T-cell (primary cell): ENCODE data around the gene COL23A1. TPM values are rescaled to one million over a fixed set of nuclear protein-coding genes. Genes with fewer than 3 reads are reported as not detected.

Experiments
- ATAC-seq, 4 experiments: fragments of 200-7000 bp in 3 of 4; fragments of 150-1000 bp in 1 of 4; cut with Tn5 transposase; replicated peaks in 1 of 4; 1 replicate in 3 of 4; 2 replicates in 1 of 4; pipeline ENCODE4 v1.10.0; 2021; ENCODE audit warnings: moderate library complexity in 3 of 4, mild to moderate bottlenecking in 2 of 4, moderate number of reproducible peaks in 1 of 4
- CTCF ChIA-PET, 2 donors: fragments of 300-600 bp; sonication (Branson Sonifier 250); formaldehyde crosslinking; loops; one replicate each; lab custom pipeline; 2022; ENCODE audit warnings: antibody characterized with exemption in 2 of 2; lab: Charles Lee
- POLR2A ChIA-PET, 2 donors: fragments of 300-600 bp; sonication (Branson Sonifier 250); formaldehyde crosslinking; loops; one replicate each; lab custom pipeline; 2022; ENCODE audit warnings: antibody characterized with exemption in 2 of 2; lab: Charles Lee
- DNase-seq, 35 experiments: peaks; one replicate each; pipeline versions ENCODE4 v3.0.0 to v3.0.0-alpha.2; 2013 to 2023
- H3K27ac ChIP-seq: one replicate; pipeline ENCODE4 v1.5.1; 2013; ENCODE audit warnings: low read length
- H3K27me3 ChIP-seq, 2 experiments: replicated peaks in 1 of 2; 1 replicate in 1 of 2; 2 replicates in 1 of 2; pipeline versions ENCODE4 v1.6.1 to v1.7.0; 2013; ENCODE audit warnings: low read length in 1 of 2, mixed read lengths in 1 of 2; ENCODE audit not compliant: control insufficient read depth in 2 of 2, insufficient read depth in 2 of 2; ENCODE audit errors: extremely low read depth in 1 of 2
- H3K36me3 ChIP-seq, 2 donors: 1 replicate in 1 of 2; 2 replicates in 1 of 2; pipeline versions ENCODE4 v1.6.1 to v1.7.0; 2013; ENCODE audit warnings: low read length in 1 of 2; ENCODE audit not compliant: control insufficient read depth in 2 of 2, insufficient read depth in 1 of 2; ENCODE audit errors: extremely low read depth in 1 of 2
- H3K4me1 ChIP-seq, 2 experiments: 1 replicate in 1 of 2; 2 replicates in 1 of 2; pipeline versions ENCODE4 v1.6.1 to v1.7.0; 2013; ENCODE audit warnings: low read length in 2 of 2, mixed read lengths in 1 of 2; ENCODE audit not compliant: insufficient read depth in 2 of 2, control insufficient read depth in 1 of 2; ENCODE audit errors: extremely low read depth in 1 of 2
- H3K4me3 ChIP-seq, 2 donors: 1 replicate in 1 of 2; 2 replicates in 1 of 2; pipeline versions ENCODE4 v1.5.1 to v1.7.0; 2013; ENCODE audit warnings: mild to moderate bottlenecking in 2 of 2, low read length in 1 of 2, moderate library complexity in 1 of 2; ENCODE audit not compliant: control insufficient read depth in 1 of 2; ENCODE audit errors: extremely low read depth in 1 of 2
- H3K9me3 ChIP-seq: 2 replicates; pipeline ENCODE4 v1.7.0; 2013
- H3K27ac Mint-ChIP-seq, 2 donors: one replicate each; pipeline ENCODE4 v1.8.0; 2020 to 2021; ENCODE audit warnings: mild to moderate bottlenecking in 2 of 2, mixed read lengths in 2 of 2
- H3K27me3 Mint-ChIP-seq, 2 donors: one replicate each; pipeline ENCODE4 v1.8.0; 2021 to 2022; ENCODE audit warnings: mixed read lengths in 2 of 2
- H3K36me3 Mint-ChIP-seq: one replicate; pipeline ENCODE4 v1.8.0; 2021; ENCODE audit warnings: mixed read lengths
- H3K4me1 Mint-ChIP-seq, 3 donors: one replicate each; pipeline ENCODE4 v1.8.0; 2020 to 2022; ENCODE audit warnings: mixed read lengths in 3 of 3, mild to moderate bottlenecking in 1 of 3
- H3K4me3 Mint-ChIP-seq, 3 donors: one replicate each; pipeline ENCODE4 v1.8.0; 2020 to 2022; ENCODE audit warnings: mild to moderate bottlenecking in 3 of 3, mixed read lengths in 3 of 3, moderate library complexity in 3 of 3
- H3K9me3 Mint-ChIP-seq, 3 donors: one replicate each; pipeline ENCODE4 v1.8.0; 2020 to 2022; ENCODE audit warnings: mixed read lengths in 3 of 3
- WGBS: methylation state at CpG from one replicate; pipeline ENCODE4 v1.1.5; 2013; ENCODE audit warnings: missing lambda C conversion rate; ENCODE audit not compliant: insufficient coverage; 5-methylcytosine and 5-hydroxymethylcytosine counted together
- total RNA-seq, 35 experiments: library from RNA in 6 of 35; stranded (reverse) in 6 of 35; fragments of 120-200 nt in 1 of 35; gene quantifications; one replicate each; pipeline versions ENCODE4 v1.2.1 to v1.2.4 and lab custom pipeline; 2013 to 2026

COL23A1 gene
- total RNA-seq, 5 donors from 2014 or later (not counting 1 experiment from before 2014, with no cell fraction given) = 0.07 to 0.13 TPM; not detected in 3

DNA sequence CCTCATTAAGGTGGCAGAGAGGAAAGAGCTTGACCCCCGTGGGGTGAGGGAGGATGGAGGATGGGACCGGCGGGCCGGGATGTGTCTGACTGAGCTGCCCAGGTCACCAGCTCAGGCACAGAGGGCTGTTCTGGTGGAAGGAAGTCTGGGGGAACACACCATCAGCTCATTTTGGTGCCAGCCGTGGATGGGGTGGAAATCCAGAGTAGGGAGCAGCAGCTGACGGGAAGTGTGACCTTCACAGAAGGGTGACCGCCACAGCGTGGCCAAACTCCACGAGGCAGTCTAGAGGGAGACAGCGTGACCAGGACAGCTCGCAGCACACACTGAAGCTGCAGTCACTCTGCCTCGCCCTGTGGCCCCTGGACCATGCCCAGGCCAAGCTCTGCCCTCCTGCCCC lies 312.3 kb downstream of the COL23A1 start:
- 74% methylated on average over 8 of the region's 12 CpGs for WGBS
- no peak for DNase-seq
- CTCF ChIA-PET = no interaction called here

DNA sequence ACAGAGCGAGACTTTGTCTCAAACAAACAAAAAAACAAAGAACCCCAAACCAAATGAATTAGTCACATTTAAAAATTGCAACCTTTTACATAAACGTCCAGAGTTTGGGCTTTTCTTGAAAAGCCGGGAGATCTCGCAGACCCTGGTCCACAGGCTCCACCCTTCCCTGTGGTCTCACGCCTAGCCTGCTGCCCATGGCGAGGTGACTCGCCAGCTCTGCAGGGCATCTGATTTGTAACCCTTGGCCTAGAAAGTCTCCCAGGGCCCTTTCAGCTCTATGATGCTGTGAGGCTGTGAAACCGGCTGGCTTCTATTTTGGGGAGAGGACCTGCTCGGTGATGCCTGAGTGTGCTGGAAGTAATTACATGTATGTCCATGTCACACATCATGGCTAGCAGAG lies 312.8 kb downstream of the COL23A1 start:
- peaks cover 0 to 9% of the 10 kb centered on the region in 2 experiments for H3K4me1 ChIP-seq
- H3K36me3 Mint-ChIP-seq = no peaks in the 10 kb centered on the region
- peaks cover 8 to 21% of the 10 kb centered on the region in 2 donors for H3K27me3 Mint-ChIP-seq
- no peak overlapping the region for H3K4me3 Mint-ChIP-seq
- POLR2A ChIA-PET = no interaction called here
- DNase-seq = no peak
- H3K9me3 ChIP-seq = no peaks in the 10 kb centered on the region
- H3K36me3 ChIP-seq = no peaks in the 10 kb centered on the region
- no peak overlapping the region for H3K27ac ChIP-seq
- peaks cover 3 to 4% (median 4%) of the 10 kb centered on the region in 3 donors for H3K4me1 Mint-ChIP-seq
- ATAC-seq = no peak
- CTCF ChIA-PET = no interaction called here
- WGBS = 81% methylated on average over 9 of the region's 9 CpGs
- peaks cover 0 to 5% (median 0%) of the 10 kb centered on the region in 3 donors for H3K9me3 Mint-ChIP-seq
- no peak overlapping the region for H3K27ac Mint-ChIP-seq
- H3K4me3 ChIP-seq = no peak overlapping the region
- peaks cover 0 to 48% of the 10 kb centered on the region in 2 experiments for H3K27me3 ChIP-seq

More for the DNA sequence above, 312.3 kb downstream of the COL23A1 start:
- Mint-ChIP-seq H3K27ac (no peak overlapping the region), H3K4me1 (peaks cover 3 to 4% (median 4%) of the 10 kb centered on the region in 3 donors), H3K27me3 (peaks cover 8 to 21% of the 10 kb centered on the region in 2 donors), H3K36me3 (no peaks in the 10 kb centered on the region), H3K4me3 (no peak overlapping the region), H3K9me3 (peaks cover 0 to 5% (median 0%) of the 10 kb centered on the region in 3 donors)
- H3K4me3 ChIP-seq = no peak overlapping the region
- POLR2A ChIA-PET = no interaction called here
- peaks cover 0 to 9% of the 10 kb centered on the region in 2 experiments for H3K4me1 ChIP-seq
- ATAC-seq = no peak
- no peaks in the 10 kb centered on the region for H3K9me3 ChIP-seq
- H3K27ac ChIP-seq = no peak overlapping the region
- peaks cover 0 to 49% of the 10 kb centered on the region in 2 experiments for H3K27me3 ChIP-seq
- no peaks in the 10 kb centered on the region for H3K36me3 ChIP-seq

DNA sequence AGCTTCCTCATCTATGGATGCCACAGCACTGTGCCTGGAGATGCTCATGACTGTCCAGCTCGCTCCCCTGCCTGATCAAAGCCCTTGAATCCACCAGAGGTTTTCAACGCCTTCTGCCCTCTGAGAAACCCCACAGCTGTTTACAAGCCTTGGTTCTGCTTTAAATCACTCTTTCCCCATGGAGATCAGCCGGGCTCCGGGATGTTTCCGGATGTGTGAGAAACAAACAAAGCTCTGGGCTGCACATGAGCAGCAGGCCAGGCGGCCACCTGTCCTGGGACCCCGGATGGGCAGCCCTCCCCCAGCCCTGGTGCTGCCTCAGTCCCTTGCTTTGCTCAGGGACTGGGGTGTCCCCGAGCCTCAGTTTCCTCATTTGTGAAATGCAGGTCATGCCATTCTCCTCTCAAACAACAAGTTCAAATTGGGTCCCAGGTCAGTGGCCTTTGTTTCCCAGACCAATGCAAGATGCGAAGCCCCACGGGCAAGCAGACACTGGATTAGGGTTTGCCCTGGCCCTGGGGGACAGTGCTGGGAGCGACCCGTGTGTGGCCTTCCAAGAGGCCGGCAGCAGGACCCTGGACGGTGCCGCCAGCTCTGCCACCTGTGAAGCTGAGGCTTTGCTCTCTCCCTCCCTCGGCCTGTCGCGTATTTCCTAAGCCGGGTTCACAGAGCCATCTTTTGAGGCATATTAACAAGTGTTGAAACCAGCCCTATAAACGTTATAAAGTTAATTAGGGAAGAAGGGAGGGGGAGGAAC lies 315.2 kb downstream of the COL23A1 start:
- H3K4me1 ChIP-seq = peaks cover 0 to 5% of the 10 kb centered on the region in 2 experiments
- POLR2A ChIA-PET = no interaction called here
- Mint-ChIP-seq H3K9me3 (peaks cover 0 to 5% (median 0%) of the 10 kb centered on the region in 3 donors), H3K4me1 (peaks cover 3 to 4% (median 4%) of the 10 kb centered on the region in 3 donors), H3K4me3 (no peak overlapping the region), H3K36me3 (no peaks in the 10 kb centered on the region), H3K27me3 (peaks cover 12 to 17% of the 10 kb centered on the region in 2 donors), H3K27ac (no peak overlapping the region)
- H3K36me3 ChIP-seq = no peaks in the 10 kb centered on the region
- ATAC-seq = no peak
- H3K4me3 ChIP-seq = no peak overlapping the region
- H3K27me3 ChIP-seq = peaks cover 0 to 45% of the 10 kb centered on the region in 2 experiments
- CTCF ChIA-PET = no interaction called here
- DNase-seq = no peak
- H3K27ac ChIP-seq = no peak overlapping the region
- 88% methylated on average over 14 of the region's 20 CpGs for WGBS
- no peaks in the 10 kb centered on the region for H3K9me3 ChIP-seq

DNA sequence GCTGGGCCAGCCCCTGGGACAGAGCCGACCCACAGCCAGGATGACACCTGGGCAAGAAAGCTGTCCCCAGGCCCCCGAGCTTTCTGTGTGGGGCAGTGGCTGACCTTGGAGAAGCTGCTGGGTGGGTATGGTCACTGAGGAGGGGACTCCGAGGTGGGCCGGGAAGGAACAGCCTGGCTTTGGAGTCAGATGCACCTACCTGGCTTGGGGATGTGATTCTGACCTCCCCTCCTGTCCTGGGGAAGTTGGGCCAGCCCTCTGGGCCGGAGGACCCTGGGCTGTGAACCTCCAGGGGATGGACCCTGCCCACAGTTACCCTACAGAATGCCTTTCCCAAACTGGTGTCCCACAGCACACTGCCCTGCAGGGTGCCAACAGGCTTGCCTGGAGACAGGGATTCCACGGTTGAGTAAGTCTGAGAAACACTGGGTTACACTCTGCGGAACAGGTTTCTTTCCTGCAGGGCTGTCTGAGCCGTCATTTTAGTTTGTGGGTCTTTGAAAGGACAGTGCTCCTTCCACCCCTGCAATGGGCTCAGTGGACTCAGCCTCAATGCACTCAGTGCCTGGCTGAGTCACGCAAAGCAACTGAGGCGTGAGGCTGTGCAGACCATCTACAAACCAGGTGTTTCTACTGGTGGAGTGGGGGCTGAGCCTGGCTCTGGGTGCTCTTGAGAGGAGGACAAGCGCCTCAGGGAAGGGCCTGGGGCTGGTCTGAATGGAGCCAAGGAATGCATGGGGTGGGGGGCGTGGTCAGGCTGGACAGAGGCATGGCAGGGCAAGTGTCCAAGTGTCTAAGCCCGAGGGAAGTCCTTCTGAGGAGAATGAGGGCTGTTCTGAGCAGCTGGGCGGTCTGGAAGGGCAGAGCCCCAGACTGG lies 316.3 kb downstream of the COL23A1 start:
- H3K9me3 Mint-ChIP-seq = peaks cover 0 to 5% (median 0%) of the 10 kb centered on the region in 3 donors
- DNase-seq = no peak
- CTCF ChIA-PET = no interaction called here
- H3K4me3 ChIP-seq = no peak overlapping the region
- WGBS = 76% methylated on average over 8 of the region's 14 CpGs
- peaks cover 5 to 8% of the 10 kb centered on the region in 2 donors for H3K27me3 Mint-ChIP-seq
- no peak overlapping the region for H3K27ac Mint-ChIP-seq
- H3K27me3 ChIP-seq = peaks cover 0 to 35% of the 10 kb centered on the region in 2 experiments
- H3K4me3 Mint-ChIP-seq = no peak overlapping the region
- POLR2A ChIA-PET = no interaction called here
- ATAC-seq = no peak
- H3K9me3 ChIP-seq = no peaks in the 10 kb centered on the region
- H3K27ac ChIP-seq = no peak overlapping the region
- H3K36me3 Mint-ChIP-seq = no peaks in the 10 kb centered on the region
- H3K4me1 Mint-ChIP-seq = no peaks in the 10 kb centered on the region
- H3K36me3 ChIP-seq = no peaks in the 10 kb centered on the region
- no peaks in the 10 kb centered on the region for H3K4me1 ChIP-seq

DNA sequence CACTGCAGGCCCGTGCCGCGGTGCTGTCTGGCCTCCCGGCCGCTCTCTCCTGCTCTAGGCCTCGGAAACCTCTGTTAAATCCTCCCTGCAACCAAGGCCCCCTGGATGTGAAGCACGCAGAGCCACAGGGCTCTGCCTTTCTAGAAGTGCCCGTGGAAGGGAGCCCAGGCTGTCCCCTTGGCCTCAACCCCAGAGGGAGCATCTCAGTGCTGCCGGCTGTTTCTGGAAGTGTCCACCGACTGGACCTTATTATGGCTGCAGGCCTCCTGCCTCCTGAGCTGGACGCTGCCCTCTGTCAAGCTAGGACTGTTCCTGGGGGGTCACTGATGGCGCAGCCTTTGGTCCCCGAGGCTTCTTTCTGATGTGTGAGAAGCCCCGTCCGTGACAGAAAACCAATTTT lies 317.2 kb downstream of the COL23A1 start:
- peaks cover 0 to 26% of the 10 kb centered on the region in 2 experiments for H3K27me3 ChIP-seq
- peaks cover 0 to 5% (median 0%) of the 10 kb centered on the region in 3 donors for H3K9me3 Mint-ChIP-seq
- no peak overlapping the region for H3K27ac Mint-ChIP-seq
- no peak overlapping the region for H3K27ac ChIP-seq
- H3K36me3 ChIP-seq = no peaks in the 10 kb centered on the region
- CTCF ChIA-PET = interaction anchor here in 1 of 2 donors (0.7 kb wide), 1 partner anchor 1831 kb away, joined by 5 read pairs; no protein-coding TSS in a partner anchor
- POLR2A ChIA-PET = no interaction called here
- no peaks in the 10 kb centered on the region for H3K36me3 Mint-ChIP-seq
- no peaks in the 10 kb centered on the region for H3K4me1 Mint-ChIP-seq
- 85% methylated on average over 9 of the region's 15 CpGs for WGBS
- no peak overlapping the region for H3K4me3 Mint-ChIP-seq
- H3K4me1 ChIP-seq = no peaks in the 10 kb centered on the region
- no peak overlapping the region for H3K4me3 ChIP-seq
- DNase-seq (no peak), ATAC-seq (no peak)
- H3K9me3 ChIP-seq = no peaks in the 10 kb centered on the region
- peaks cover 5 to 7% of the 10 kb centered on the region in 2 donors for H3K27me3 Mint-ChIP-seq

DNA sequence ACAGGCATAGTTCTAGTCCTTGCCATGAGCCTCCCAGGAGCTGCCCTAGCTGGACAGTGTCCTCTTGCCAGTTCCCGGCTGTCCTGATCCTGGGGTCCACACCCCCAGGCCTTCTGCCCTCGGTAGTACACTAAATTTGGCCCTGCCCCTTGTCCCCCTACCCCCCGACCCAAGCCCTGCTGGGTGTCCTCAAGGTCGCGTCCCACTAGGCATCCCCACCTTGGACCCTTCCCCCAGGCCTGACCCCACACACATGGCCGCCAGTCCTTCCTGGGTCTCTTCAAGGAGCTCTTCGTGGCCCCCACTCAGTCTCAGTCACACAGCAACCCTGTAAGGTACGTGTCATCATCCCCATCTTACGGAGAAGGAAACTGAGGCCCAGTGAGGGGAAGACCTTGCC lies 317.6 kb downstream of the COL23A1 start:
- H3K27ac Mint-ChIP-seq = no peak overlapping the region
- 91% methylated on average over 9 of the region's 9 CpGs for WGBS
- no peak overlapping the region for H3K4me3 Mint-ChIP-seq
- Histone ChIP-seq H3K27ac (no peak overlapping the region), H3K36me3 (no peaks in the 10 kb centered on the region), H3K4me3 (no peak overlapping the region), H3K4me1 (no peaks in the 10 kb centered on the region), H3K27me3 (peaks cover 0 to 24% of the 10 kb centered on the region in 2 experiments), H3K9me3 (no peaks in the 10 kb centered on the region)
- no peak for DNase-seq
- ATAC-seq = no peak
- peaks cover 0 to 5% (median 0%) of the 10 kb centered on the region in 3 donors for H3K9me3 Mint-ChIP-seq
- ChIA-PET CTCF (interaction anchor here in 1 of 2 donors (0.7 kb wide), 1 partner anchor 1831 kb away, joined by 5 read pairs; no protein-coding TSS in a partner anchor), POLR2A (no interaction called here)
- no peaks in the 10 kb centered on the region for H3K4me1 Mint-ChIP-seq
- no peaks in the 10 kb centered on the region for H3K36me3 Mint-ChIP-seq
- H3K27me3 Mint-ChIP-seq = peaks cover 4 to 5% of the 10 kb centered on the region in 2 donors
